Retinal pigment epithelial cell (primary cell): Measurements from ENCODE around the gene FUT7.

Experiments
- DNase-seq: peaks from one replicate; pipeline ENCODE4 v3.0.0-alpha.2; 2010; ENCODE audit warnings: low read depth
- H3K4me3 ChIP-seq: 2 replicates; pipeline ENCODE4 v1.5.1; 2011; ENCODE audit warnings: mild to moderate bottlenecking, low read length, control low read depth, moderate library complexity
- CTCF ChIP-seq: conservative IDR thresholded peaks from 2 replicates; pipeline ENCODE4 v1.5.1; 2011; ENCODE audit warnings: low read depth, low read length, control low read depth, inconsistent platforms

The FUT7 gene

GRCh38 chr9:137023583-137023991 lies 8.3 kb downstream of the FUT7 start:
- no peak overlapping the region for H3K4me3 ChIP-seq
- no peak for DNase-seq
- no peak for TF ChIP-seq CTCF

GRCh38 chr9:137023157-137023556 lies 8.7 kb downstream of the FUT7 start:
- DNase-seq: no peak
- TF ChIP-seq CTCF: no peak
- no peak overlapping the region for H3K4me3 ChIP-seq

GRCh38 chr9:137022662-137023008 lies 9.3 kb downstream of the FUT7 start:
- DNase-seq: no peak
- H3K4me3 ChIP-seq: no peak overlapping the region
- no peak for TF ChIP-seq CTCF

- H3K4me3 ChIP-seq: no peak overlapping the region
- no peak for TF ChIP-seq CTCF
- no peak for DNase-seq
Measured at GRCh38 chr9:137021979-137022661, 9.8 kb downstream of the FUT7 start.

- DNase-seq: no peak
- H3K4me3 ChIP-seq: no peak overlapping the region
- no peak for TF ChIP-seq CTCF
Measured at GRCh38 chr9:137021568-137021978, 10.3 kb downstream of the FUT7 start.

GRCh38 chr9:137020771-137021567 lies 10.9 kb downstream of the FUT7 start:
- no peak overlapping the region for H3K4me3 ChIP-seq
- DNase-seq: no peak
- no peak for TF ChIP-seq CTCF
